Endothelial cell of umbilical vein (primary cell): ENCODE results near the gene ZNF831. TPM values are rescaled to one million over a fixed set of nuclear protein-coding genes. Genes with fewer than 3 reads are reported as not detected.

Experiments
- BruUV-seq: library from RNA; stranded (reverse); fragments of 400-500 nt; replicated peaks from 2 replicates; lab custom pipeline; 2021; lab: Mats Ljungman, UMichigan
- CTCF ChIA-PET: fragments of 300-600, 350-600 bp; sonication (Branson Sonifier 250); formaldehyde crosslinking; loops from one replicate; lab custom pipeline; 2021; ENCODE audit warnings: antibody characterized with exemption, inconsistent platforms; lab: Charles Lee
- POLR2A ChIA-PET: fragments of 300-600, 350-600 bp; sonication (Branson Sonifier 250); formaldehyde crosslinking; loops from one replicate; lab custom pipeline; 2021; ENCODE audit warnings: antibody characterized with exemption, inconsistent platforms; lab: Charles Lee
- DNase-seq: peaks from one replicate; pipeline ENCODE4 v3.0.0-alpha.2; 2011; ENCODE audit warnings: low read depth, low spot score
- FAIRE-seq: peaks from 2 replicates; lab custom pipeline; 2011; peaks lifted over from hg19 to GRCh38; lab: Jason Lieb, UNC
- H2AFZ ChIP-seq: 2 replicates; pipeline ENCODE4 v1.6.0; 2012; ENCODE audit warnings: low read depth, low read length, control low read depth, inconsistent platforms
- H3K27ac ChIP-seq: 2 replicates; pipeline ENCODE4 v1.5.1; 2011; ENCODE audit warnings: low read depth, mild to moderate bottlenecking, control low read depth, low read length, moderate library complexity; ENCODE audit not compliant: insufficient read depth
- H3K27me3 ChIP-seq, 2 experiments: 2 replicates each; pipeline versions ENCODE4 v1.6.0 to v1.6.1; 2011; ENCODE audit warnings: low read length in 2 of 2, mixed read lengths in 1 of 2; ENCODE audit not compliant: control insufficient read depth in 2 of 2, insufficient read depth in 2 of 2
- H3K36me3 ChIP-seq, 2 experiments: 2 replicates in 1 of 2; 3 replicates in 1 of 2; pipeline ENCODE4 v1.5.1; 2011; ENCODE audit warnings: low read length in 2 of 2, mild to moderate bottlenecking in 1 of 2, moderate library complexity in 1 of 2; ENCODE audit not compliant: control insufficient read depth in 2 of 2, insufficient read depth in 2 of 2; ENCODE audit errors: extremely low read depth in 1 of 2
- H3K4me1 ChIP-seq: 3 replicates; pipeline ENCODE4 v1.5.1; 2011; ENCODE audit warnings: mild to moderate bottlenecking, low read length; ENCODE audit not compliant: control insufficient read depth, insufficient read depth; ENCODE audit errors: extremely low read depth
- H3K4me2 ChIP-seq: 2 replicates; pipeline ENCODE4 v1.6.1; 2011; ENCODE audit warnings: low read length, control low read depth, mixed read lengths; ENCODE audit not compliant: insufficient read depth
- H3K4me3 ChIP-seq, 3 experiments: fragments of 200-600 bp in 1 of 3; sonication (generic), shearing (Covaris generic) in 1 of 3; replicated peaks in 1 of 3; 2 replicates each; pipeline ENCODE4 v1.5.1; 2011 to 2016; ENCODE audit warnings: control low read depth in 3 of 3, low read length in 3 of 3, mild to moderate bottlenecking in 2 of 3, inconsistent platforms in 1 of 3, low read depth in 1 of 3, moderate library complexity in 1 of 3; ENCODE audit not compliant: insufficient read depth in 1 of 3
- H3K79me2 ChIP-seq: 2 replicates; pipeline ENCODE4 v1.6.0; 2012; ENCODE audit warnings: low read length, inconsistent platforms; ENCODE audit not compliant: control insufficient read depth, insufficient read depth
- H3K9ac ChIP-seq: replicated peaks from 2 replicates; pipeline ENCODE3; 2011; ENCODE audit warnings: low read length, control low read depth; ENCODE audit not compliant: insufficient read depth; ENCODE audit errors: extremely low read depth
- H3K9me1 ChIP-seq: replicated peaks from 3 replicates; pipeline ENCODE4 v1.6.0; 2011; ENCODE audit warnings: mild to moderate bottlenecking, low read length; ENCODE audit not compliant: control insufficient read depth, insufficient read depth; ENCODE audit errors: extremely low read depth
- H3K9me3 ChIP-seq: replicated peaks from 2 replicates; pipeline ENCODE4 v1.5.1; 2012; ENCODE audit warnings: low read length, inconsistent platforms; ENCODE audit not compliant: control insufficient read depth, insufficient read depth
- H4K20me1 ChIP-seq: replicated peaks from 2 replicates; pipeline ENCODE3; 2011; ENCODE audit warnings: mild to moderate bottlenecking, low read length; ENCODE audit not compliant: control insufficient read depth, insufficient read depth; ENCODE audit errors: extremely low read depth
- CTCF ChIP-seq, 2 donors: IDR thresholded peaks; 1 replicate in 1 of 2; 2 replicates in 1 of 2; pipeline ENCODE4 v1.5.1; 2011; ENCODE audit warnings: low read length in 2 of 2, mild to moderate bottlenecking in 2 of 2, moderate library complexity in 2 of 2, control low read depth in 1 of 2, inconsistent platforms in 1 of 2, low read depth in 1 of 2; ENCODE audit not compliant: insufficient read depth in 1 of 2; ENCODE audit errors: extremely low read depth in 1 of 2
- EZH2 ChIP-seq: IDR thresholded peaks from 2 replicates; pipeline ENCODE4 v1.6.1; 2012; ENCODE audit warnings: borderline replicate concordance, low read depth, mild to moderate bottlenecking, moderate library complexity, low read length, inconsistent platforms; ENCODE audit not compliant: severe bottlenecking
- FOS ChIP-seq: IDR thresholded peaks from 2 replicates; pipeline ENCODE4 v1.6.1; 2011; ENCODE audit warnings: mild to moderate bottlenecking, low read length, moderate library complexity, borderline replicate concordance; ENCODE audit not compliant: insufficient read depth
- GATA2 ChIP-seq: IDR thresholded peaks from 2 replicates; pipeline ENCODE4 v1.7.0; 2011; ENCODE audit warnings: low read depth, mild to moderate bottlenecking, moderate library complexity, mixed read lengths, low read length; ENCODE audit not compliant: insufficient read length, insufficient read depth
- JUN ChIP-seq: IDR thresholded peaks from 2 replicates; pipeline ENCODE4 v1.6.1; 2011; ENCODE audit warnings: borderline replicate concordance, low read depth; ENCODE audit not compliant: insufficient read length, insufficient read depth
- MAX ChIP-seq: IDR thresholded peaks from 2 replicates; pipeline ENCODE4 v1.6.1; 2011; ENCODE audit not compliant: insufficient read depth, insufficient read length
- MYC ChIP-seq: IDR thresholded peaks from one replicate; pipeline ENCODE4 v1.6.1; 2011; ENCODE audit warnings: mild to moderate bottlenecking, low read depth, low read length
- POLR2A ChIP-seq: IDR thresholded peaks from 2 replicates; pipeline ENCODE4 v1.6.1; 2012; ENCODE audit warnings: low read depth, mild to moderate bottlenecking, control low read depth, low read length
- POLR2AphosphoS5 ChIP-seq: IDR thresholded peaks from 2 replicates; pipeline ENCODE4 v1.6.1; 2012; ENCODE audit warnings: low read depth, mild to moderate bottlenecking, control low read depth, low read length, moderate library complexity; ENCODE audit not compliant: insufficient read depth
- dilution Hi-C: fragments of 300-500 bp; cut with MboI; formaldehyde crosslinking; loops from one replicate; pipeline ENCODE4 v1.15.0; 2019; ENCODE audit warnings: low sequenced_read_pairs; ENCODE audit not compliant: extremely low pct_ligation_motif_present
- intact Hi-C: fragments of 100-400 bp; cut with micrococcal nuclease; formaldehyde crosslinking; loops from one replicate; pipeline ENCODE4 v1.10.0; 2022
- polyA plus RNA-seq, 4 experiments: library from polyadenylated mRNA; depleted of rRNA in 3 of 4; stranded (reverse) in 3 of 4; unstranded in 1 of 4; fragments of >200 nt; gene quantifications; 2 replicates each; pipeline versions ENCODE4 v1.2.1 to v1.2.3, GENCODE V29; 2011 to 2012; ENCODE audit warnings: missing spikeins in 1 of 4
- total RNA-seq: library from RNA; stranded (reverse); gene quantifications from 2 replicates; pipeline ENCODE4 v1.2.3, GENCODE V29; 2021

ZNF831 gene
- total and polyA plus RNA-seq, 2 donors (not counting 3 experiments of a cell fraction or from before 2014, with no cell fraction given), result not detected

- no TSS peak for BruUV-seq
- Histone ChIP-seq H3K9ac (no peak overlapping the region), H4K20me1 (no peaks in the 10 kb centered on the region), H3K36me3 (no peaks in the 10 kb centered on the region), H2AFZ (no peak overlapping the region), H3K27me3 (peaks cover 0 to 4% of the 10 kb centered on the region in 2 experiments), H3K9me1 (no peaks in the 10 kb centered on the region), H3K4me2 (no peak overlapping the region), H3K27ac (no peak overlapping the region), H3K4me3 (no peak overlapping the region), H3K4me1 (no peaks in the 10 kb centered on the region), H3K79me2 (no peaks in the 10 kb centered on the region), H3K9me3 (no peaks in the 10 kb centered on the region)
- ChIA-PET POLR2A (no interaction called here), CTCF (no interaction called here)
- TF ChIP-seq CTCF (IDR thresholded peaks at IDR 0.05; ENCODE audit: extremely low read depth in 1 of 2, insufficient read depth in 1 of 2, low read depth in 1 of 2, low read length in 2 of 2), result no peak
- TF ChIP-seq FOS, result no peak
- no peak for TF ChIP-seq EZH2
- TF ChIP-seq MYC, result no peak
- TF ChIP-seq POLR2AphosphoS5, result no peak
- TF ChIP-seq POLR2A, result no peak
- TF ChIP-seq GATA2, result no peak
- TF ChIP-seq JUN, result no peak
- no peak for TF ChIP-seq MAX
- dilution Hi-C loops (no loop called here), intact Hi-C loops (no loop called here)
- DNase-seq (no peak), FAIRE-seq (no peak)
These were observed 71.6 kb downstream of the ZNF831 start for GRCh38 chr20:59235226-59235625.
